Measurements from ENCODE around the gene APBA2. TPM values are rescaled to one million over a fixed set of nuclear protein-coding genes. Genes with fewer than 3 reads are reported as not detected.

APBA2 gene
- total RNA-seq, 1 donor = 4.7 TPM

DNA sequence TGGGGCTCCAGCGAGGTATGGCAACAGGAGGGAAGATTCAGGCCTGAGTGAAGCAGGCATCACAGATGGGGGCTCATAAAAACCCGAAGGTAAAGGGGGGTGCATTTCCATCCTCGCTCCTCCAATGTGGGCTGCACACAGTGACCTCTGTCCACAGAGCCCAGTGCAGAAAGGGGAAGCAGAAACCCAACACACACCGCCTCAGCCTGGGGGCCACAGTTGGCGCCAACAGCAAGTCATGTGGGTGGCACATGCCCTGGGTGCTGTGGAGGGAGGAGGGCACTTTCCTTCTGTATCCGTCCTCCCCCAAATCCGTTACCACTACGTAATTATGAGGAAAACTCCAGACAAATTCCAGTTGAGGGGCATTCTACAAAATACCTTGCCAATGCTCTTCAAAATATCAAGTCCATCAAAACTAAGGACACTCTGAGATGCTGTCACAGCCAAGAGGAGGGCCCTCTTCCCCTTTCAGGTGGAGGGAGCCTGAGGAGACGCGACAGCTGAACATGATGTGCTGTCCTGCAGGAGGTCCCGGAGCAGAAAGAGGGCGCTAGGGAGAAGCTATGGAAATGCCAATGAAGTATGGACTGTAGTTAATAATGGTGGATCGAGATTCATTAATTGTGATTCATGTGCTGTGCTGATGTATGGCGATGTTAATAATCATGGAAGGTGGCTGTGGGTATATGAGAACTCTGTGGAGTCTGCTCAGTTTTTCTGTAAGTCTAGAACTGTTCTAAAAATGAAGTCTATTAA, 16.4 kb downstream of the APBA2 start:
- TF ChIP-seq, protein P1, sequence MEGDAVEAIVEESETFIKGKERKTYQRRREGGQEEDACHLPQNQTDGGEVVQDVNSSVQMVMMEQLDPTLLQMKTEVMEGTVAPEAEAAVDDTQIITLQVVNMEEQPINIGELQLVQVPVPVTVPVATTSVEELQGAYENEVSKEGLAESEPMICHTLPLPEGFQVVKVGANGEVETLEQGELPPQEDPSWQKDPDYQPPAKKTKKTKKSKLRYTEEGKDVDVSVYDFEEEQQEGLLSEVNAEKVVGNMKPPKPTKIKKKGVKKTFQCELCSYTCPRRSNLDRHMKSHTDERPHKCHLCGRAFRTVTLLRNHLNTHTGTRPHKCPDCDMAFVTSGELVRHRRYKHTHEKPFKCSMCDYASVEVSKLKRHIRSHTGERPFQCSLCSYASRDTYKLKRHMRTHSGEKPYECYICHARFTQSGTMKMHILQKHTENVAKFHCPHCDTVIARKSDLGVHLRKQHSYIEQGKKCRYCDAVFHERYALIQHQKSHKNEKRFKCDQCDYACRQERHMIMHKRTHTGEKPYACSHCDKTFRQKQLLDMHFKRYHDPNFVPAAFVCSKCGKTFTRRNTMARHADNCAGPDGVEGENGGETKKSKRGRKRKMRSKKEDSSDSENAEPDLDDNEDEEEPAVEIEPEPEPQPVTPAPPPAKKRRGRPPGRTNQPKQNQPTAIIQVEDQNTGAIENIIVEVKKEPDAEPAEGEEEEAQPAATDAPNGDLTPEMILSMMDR (IDR thresholded peaks at IDR 0.05; ENCODE audit: insufficient read depth, low read depth, low read length) = peak; percentile 29
- DNase-seq (ENCODE audit: low read depth) = no peak
- no peak overlapping the region for H3K4me3 ChIP-seq (ENCODE audit: low read depth, low read length)

DNA sequence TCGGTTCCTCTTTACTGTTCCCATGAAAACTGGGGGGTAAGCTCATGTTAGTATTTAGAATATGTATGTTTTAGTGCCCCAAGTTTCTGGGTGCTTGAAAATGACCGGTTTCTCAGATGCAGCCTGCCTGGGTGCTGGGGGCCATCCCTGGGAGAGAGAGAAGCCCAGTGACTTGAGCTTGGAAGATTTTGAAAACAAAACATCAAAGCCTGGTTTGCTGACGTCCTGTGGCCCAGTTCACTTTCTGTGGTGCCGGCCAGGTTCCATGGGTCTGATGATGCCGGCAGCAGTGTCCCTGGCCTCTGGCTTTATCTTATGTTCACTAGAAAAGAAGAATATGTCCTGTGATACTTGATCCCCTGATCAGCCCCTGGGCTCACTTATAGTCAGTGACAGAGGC, 17.1 kb downstream of the APBA2 start:
- H3K4me3 ChIP-seq (ENCODE audit: low read depth, low read length) = no peak overlapping the region
- no peak for DNase-seq (ENCODE audit: low read depth)
- TF ChIP-seq, protein P1 (IDR thresholded peaks at IDR 0.05; ENCODE audit: insufficient read depth, low read depth, low read length) = no peak

DNA sequence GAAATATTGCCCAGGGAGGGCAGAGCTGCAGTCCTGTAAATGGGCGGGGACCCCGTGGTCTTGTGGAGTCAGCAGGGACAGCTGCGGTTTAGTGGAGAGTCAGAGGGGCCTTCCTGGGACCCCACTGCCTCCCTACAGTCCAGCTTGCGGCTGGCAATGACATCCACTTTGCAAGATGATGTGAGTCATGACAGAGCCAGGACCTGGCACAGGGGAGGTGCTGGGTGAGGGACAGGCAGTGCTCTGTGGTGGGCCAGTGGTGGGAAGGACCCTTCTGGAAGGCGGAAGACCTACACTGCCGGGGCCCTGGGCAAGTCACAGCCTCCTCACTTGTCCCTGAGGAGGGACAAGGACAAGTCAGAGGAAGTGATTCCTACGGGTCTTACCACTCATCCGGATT, 17.8 kb downstream of the APBA2 start:
- no peak overlapping the region for H3K4me3 ChIP-seq (ENCODE audit: low read depth, low read length)
- DNase-seq (ENCODE audit: low read depth) = no peak
- TF ChIP-seq, protein P1 (IDR thresholded peaks at IDR 0.05; ENCODE audit: insufficient read depth, low read depth, low read length) = no peak

DNA sequence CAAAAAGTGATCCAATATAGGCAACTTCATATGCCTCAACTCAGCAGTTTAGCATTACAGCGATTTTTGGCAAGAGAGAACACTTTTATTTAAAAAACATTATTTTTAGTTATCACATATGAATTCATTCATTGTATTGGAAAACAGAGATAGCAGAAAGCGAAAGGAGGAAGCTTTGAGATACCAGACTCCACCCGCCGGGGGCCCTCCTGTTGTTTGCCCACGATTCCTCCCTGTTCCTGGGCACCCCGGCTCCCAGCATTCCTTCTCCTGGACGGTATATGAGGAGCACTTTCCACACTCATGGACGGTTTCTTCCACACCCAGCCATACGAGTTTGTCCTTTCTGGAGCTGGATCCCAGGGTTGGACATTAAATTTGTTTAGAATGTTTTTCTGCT, 18.2 kb downstream of the APBA2 start:
- DNase-seq (ENCODE audit: low read depth) = no peak
- TF ChIP-seq, protein P1 (IDR thresholded peaks at IDR 0.05; ENCODE audit: insufficient read depth, low read depth, low read length) = no peak
- no peak overlapping the region for H3K4me3 ChIP-seq (ENCODE audit: low read depth, low read length)

DNA sequence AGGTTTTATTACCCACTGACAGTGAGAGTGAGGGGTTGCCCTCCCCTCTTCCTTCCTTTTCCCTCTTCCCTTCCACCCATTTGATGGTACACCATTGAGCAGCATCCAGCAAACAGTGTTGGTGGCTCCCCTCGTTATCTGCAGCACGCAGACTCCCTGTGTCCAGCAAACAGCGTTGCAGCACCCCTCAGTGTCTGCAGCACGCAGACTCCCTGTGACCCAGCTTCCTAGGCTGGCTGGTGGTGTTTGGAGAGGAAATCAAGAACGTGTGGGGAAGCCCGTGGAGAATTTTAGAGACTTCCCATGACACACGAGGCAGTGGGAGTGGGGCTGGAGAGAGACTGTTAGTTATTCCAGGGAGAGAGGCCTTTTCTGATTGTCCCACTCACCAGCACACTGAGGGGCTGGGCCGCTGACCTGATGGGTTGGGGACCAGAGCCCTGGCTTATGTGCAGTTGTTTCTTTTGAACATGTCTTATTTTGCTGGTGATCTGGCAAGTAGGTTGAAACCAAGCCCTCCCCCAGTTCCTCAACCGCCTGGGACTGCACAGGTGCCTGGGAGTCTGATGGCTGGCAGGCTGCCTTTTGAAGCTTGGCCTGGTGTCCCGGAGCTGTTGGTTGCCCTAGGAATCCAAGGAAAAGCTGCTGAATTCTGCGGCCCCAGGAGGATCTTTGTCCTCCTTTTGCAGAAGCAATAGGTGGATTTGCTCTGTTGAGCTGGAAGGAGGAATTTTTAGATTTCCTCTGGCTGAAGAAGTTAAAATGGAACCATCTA, 19.0 kb downstream of the APBA2 start:
- TF ChIP-seq, protein P1 (IDR thresholded peaks at IDR 0.05; ENCODE audit: insufficient read depth, low read depth, low read length) = no peak

DNA sequence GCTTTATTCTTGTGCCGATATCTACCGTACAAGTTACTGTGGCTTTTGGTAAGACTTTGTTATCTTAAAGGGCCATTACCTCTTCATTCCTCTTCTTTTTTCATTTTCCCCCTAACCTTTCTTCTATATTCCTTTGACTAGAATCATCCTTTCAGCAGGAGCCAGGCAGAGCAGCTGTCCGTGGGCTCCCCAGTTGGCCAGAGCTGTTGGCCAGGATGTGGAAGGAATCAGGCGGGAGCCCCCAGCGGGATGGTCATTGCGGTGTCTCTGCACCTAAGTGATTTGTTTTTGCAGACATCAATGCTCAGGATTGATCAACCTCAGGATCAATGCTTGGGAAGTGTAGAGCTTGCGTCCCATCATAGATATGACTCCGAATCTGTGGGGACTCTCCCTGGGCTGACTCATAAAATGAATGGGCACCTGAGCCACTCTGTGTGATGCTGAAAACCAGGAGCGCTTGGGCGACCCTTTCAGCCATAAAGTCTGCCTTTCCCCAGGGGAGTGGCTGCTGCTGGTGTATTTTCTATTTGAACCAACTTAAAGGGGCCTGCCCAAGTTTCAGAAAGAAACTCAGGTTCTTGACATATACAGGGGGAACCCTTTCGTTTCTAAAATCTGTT, 21.7 kb downstream of the APBA2 start:
- H3K4me3 ChIP-seq (ENCODE audit: low read depth, low read length) = no peak overlapping the region
- no peak for DNase-seq (ENCODE audit: low read depth)
- TF ChIP-seq, protein P1 (IDR thresholded peaks at IDR 0.05; ENCODE audit: insufficient read depth, low read depth, low read length) = no peak

More for the DNA sequence above, 19.0 kb downstream of the APBA2 start:
- no peak overlapping the region for H3K4me3 ChIP-seq (ENCODE audit: low read depth, low read length)
- no peak for DNase-seq (ENCODE audit: low read depth)
